AG04449 (cell line): ENCODE measurements around the gene EPAS1.

Experiments
- CTCF ChIA-PET: fragments of 350-600 bp; formaldehyde crosslinking; extraction: SDS; loops from one replicate; lab custom pipeline; 2021; ENCODE audit warnings: antibody characterized with exemption; lab: Yijun Ruan, JAX
- POLR2A ChIA-PET: fragments of 400-600, 350-600 bp; formaldehyde crosslinking; extraction: SDS; loops from one replicate; lab custom pipeline; 2020; ENCODE audit warnings: antibody characterized with exemption, inconsistent platforms; lab: Yijun Ruan, JAX
- DNase-seq: peaks from one replicate; pipeline ENCODE4 v3.0.0-alpha.2; 2010; ENCODE audit warnings: low read depth, low spot score
- H3K4me3 ChIP-seq: 2 replicates; pipeline ENCODE4 v1.5.1; 2011; ENCODE audit warnings: low read depth, mild to moderate bottlenecking, control low read depth, low read length
- CTCF ChIP-seq: IDR thresholded peaks from one replicate; pipeline ENCODE4 v1.5.1; 2011; ENCODE audit warnings: mild to moderate bottlenecking, moderate library complexity, low read length, control low read depth, inconsistent platforms; ENCODE audit not compliant: insufficient read depth; ENCODE audit errors: missing control alignments

EPAS1 gene

GRCh38 chr2:46386763-46387162 is 89.6 kb downstream of the EPAS1 start:
- CTCF ChIA-PET, result interaction anchor here (1.2 to 2.3 kb wide), 4 partner anchors 8 to 324 kb away, joined by 4 to 7 read pairs (median 5); no protein-coding TSS in a partner anchor
- POLR2A ChIA-PET, result no interaction called here
- no peak for DNase-seq
- TF ChIP-seq CTCF, result no peak
- H3K4me3 ChIP-seq, result no peak overlapping the region

- ChIA-PET POLR2A (interaction anchor here (0.7 kb wide), 1 partner anchor 52 kb away, joined by 3 read pairs; no protein-coding TSS in a partner anchor), CTCF (interaction anchor here (1.2 to 1.4 kb wide), 2 partner anchors 9 to 324 kb away, joined by 4 to 5 read pairs; no protein-coding TSS in a partner anchor)
- DNase-seq, result no peak
- no peak overlapping the region for H3K4me3 ChIP-seq
- no peak for TF ChIP-seq CTCF
These were observed 90.1 kb downstream of the EPAS1 start for GRCh38 chr2:46387292-46387691.

DNA sequence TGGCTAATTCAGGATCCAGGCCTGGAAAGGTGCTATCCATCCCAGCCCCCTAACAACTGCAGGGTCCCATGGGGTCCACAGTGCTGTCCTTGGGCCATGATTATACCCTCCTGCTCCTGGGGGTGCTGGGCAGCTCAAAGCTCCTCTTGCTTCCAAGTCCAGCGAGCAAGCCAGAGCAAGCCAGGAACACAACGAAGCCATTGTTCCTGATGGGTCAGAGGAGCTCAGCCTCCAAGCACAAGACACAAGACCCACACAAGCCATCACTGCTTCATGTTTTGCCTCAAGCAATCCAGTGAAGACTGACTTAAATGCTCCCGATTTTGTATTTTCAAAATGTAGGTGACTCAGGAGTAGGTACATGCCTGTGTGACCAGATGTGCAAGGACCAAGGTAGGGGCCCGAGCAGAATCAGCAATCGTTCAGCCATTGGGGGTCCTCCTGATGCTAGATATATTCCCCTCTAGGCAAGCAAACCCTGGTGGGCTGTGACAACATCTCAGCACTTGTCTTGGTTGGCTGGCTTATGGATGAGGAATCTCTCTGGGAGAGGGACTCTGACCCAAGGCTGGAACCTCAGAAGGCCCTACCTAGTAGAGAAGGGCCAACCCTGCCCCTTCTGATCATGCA is 90.8 kb downstream of the EPAS1 start:
- ChIA-PET POLR2A (no interaction called here), CTCF (interaction anchor here (1.4 kb wide), 1 partner anchor 10 kb away, joined by 4 read pairs; no protein-coding TSS in a partner anchor)
- no peak for TF ChIP-seq CTCF
- no peak overlapping the region for H3K4me3 ChIP-seq
- DNase-seq, result no peak

DNA sequence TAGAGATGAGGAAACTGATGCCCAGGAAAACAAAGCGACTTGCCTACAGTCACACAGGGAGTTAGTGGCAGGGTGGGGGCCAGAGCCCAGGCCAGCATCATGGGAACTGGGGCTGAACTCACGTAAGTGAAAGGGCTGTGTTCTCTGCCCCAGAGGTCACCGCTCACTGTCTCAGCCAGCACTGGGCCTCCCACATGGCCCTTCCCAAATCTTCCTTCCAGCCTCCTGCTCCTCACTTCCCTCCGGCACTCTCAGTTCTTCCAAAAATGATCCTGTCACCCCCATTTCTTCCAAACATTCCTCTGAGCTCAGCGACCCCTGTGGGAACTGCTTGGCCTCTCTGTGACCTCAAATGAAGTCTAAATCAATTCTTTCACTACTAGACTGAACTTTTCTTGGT is 91.7 kb downstream of the EPAS1 start:
- ChIA-PET CTCF (interaction anchor here (0.7 kb wide), 1 partner anchor 179 kb away, joined by 3 read pairs; no protein-coding TSS in a partner anchor), POLR2A (no interaction called here)
- no peak overlapping the region for H3K4me3 ChIP-seq
- TF ChIP-seq CTCF, result no peak
- DNase-seq, result no peak

- H3K4me3 ChIP-seq, result no peak overlapping the region
- ChIA-PET POLR2A (no interaction called here), CTCF (no interaction called here)
- no peak for TF ChIP-seq CTCF
- no peak for DNase-seq
These were observed 92.3 kb downstream of the EPAS1 start for GRCh38 chr2:46389417-46389916.

DNA sequence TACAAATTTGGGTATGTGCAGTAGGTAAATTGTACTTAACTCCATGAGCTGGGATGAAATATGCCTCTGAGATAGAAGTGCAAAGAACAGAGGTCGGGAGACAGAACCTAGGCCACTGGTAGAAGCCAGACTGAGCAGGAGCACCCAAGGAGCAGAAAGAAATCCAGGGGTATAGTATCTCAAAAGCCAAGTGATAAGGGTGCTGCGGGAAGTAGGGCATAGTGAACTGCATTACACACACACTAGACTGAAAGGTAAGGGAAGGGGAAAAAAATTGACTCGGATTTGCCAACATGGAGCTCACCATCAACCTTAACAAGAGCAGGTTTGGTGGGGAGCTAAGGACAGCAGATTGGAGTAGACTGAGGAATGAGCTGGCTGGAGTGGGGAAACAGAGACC is 92.8 kb downstream of the EPAS1 start:
- H3K4me3 ChIP-seq, result no peak overlapping the region
- ChIA-PET CTCF (no interaction called here), POLR2A (no interaction called here)
- TF ChIP-seq CTCF, result no peak
- DNase-seq, result no peak
